Measurements from ENCODE around the gene REXO2. TPM values are rescaled to one million over a fixed set of nuclear protein-coding genes. Genes with fewer than 3 reads are reported as not detected.

Gene REXO2
- total and polyA plus RNA-seq, 2 of the 8 experiments (the other 6 are each of a cell fraction or from before 2014, with no cell fraction given): 111 to 114 TPM

GRCh38 chr11:114447892-114448291, 8.6 kb downstream of the REXO2 start (continued):
- TF ChIP-seq KDM5A (IDR thresholded peaks at IDR 0.05; ENCODE audit: low read length) (no peak), FOSL1 (IDR thresholded peaks at IDR 0.05; ENCODE audit: insufficient read depth, low read depth, low read length) (no peak)

Data from H1 (cell line).